ENCODE data around the gene PMFBP1. TPM values are rescaled to one million over a fixed set of nuclear protein-coding genes. Genes with fewer than 3 reads are reported as not detected.

Gene PMFBP1
- total and polyA plus RNA-seq, 2 donors (not counting 1 experiment from before 2014, with no cell fraction given): 1.2 to 9.5 TPM

DNA sequence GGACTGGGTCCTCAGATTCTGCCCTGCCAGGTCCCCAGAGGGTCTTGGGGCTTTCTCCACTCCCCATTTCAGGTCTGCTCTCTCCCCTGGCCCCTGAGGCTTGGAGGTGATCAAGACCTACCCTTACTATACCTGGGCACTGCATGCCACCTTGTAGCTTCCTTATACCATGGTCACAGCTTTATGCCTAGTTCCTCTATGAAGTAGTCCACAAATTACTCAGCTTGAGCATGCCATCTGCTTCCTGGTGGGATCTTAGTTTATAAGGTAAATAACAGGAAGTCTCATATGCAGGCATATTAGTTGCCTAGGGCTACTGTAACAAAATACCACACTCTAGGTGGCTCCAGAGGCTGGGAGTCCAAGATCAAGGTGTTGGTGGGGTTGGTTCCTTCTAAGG is 11.0 kb upstream of the PMFBP1 start:
- Histone ChIP-seq H3K9ac (ENCODE audit: low read length) (no peak overlapping the region), H3K9me3 (ENCODE audit: control extremely low read depth in 1 of 3, control insufficient read depth in 2 of 3, insufficient read depth in 1 of 3, low read length in 2 of 3) (no peaks in the 10 kb centered on the region), H3K4me2 (replicated peaks; ENCODE audit: low read depth, low read length, poor library complexity, severe bottlenecking) (no peak overlapping the region), H3K79me2 (ENCODE audit: control insufficient read depth, insufficient read depth, low read length) (no peaks in the 10 kb centered on the region), H3K4me1 (ENCODE audit: control insufficient read depth in 2 of 2, insufficient read depth in 2 of 2, low read length in 2 of 2) (no peaks in the 10 kb centered on the region), H3K27ac (ENCODE audit: low read length in 2 of 2) (no peak overlapping the region), H3K27me3 (replicated peaks in 1 of 4; ENCODE audit: control extremely low read depth in 1 of 4, control insufficient read depth in 3 of 4, insufficient read depth in 4 of 4, low read length in 3 of 4) (no peaks in the 10 kb centered on the region), H4K20me1 (ENCODE audit: control insufficient read depth, insufficient read depth, low read length, poor library complexity, severe bottlenecking) (no peaks in the 10 kb centered on the region), H3K4me3 (ENCODE audit: control extremely low read depth in 1 of 5, extremely low read depth in 1 of 5, insufficient read depth in 1 of 5, low read depth in 2 of 5, low read length in 4 of 5) (no peak overlapping the region), H3K36me3 (replicated peaks in 1 of 2; ENCODE audit: control extremely low read depth in 1 of 2, control insufficient read depth in 1 of 2, extremely low read depth in 1 of 2, insufficient read depth in 2 of 2, low read length in 1 of 2) (no peaks in the 10 kb centered on the region), H2AFZ (ENCODE audit: insufficient read depth, low read depth, low read length, poor library complexity, severe bottlenecking) (no peak overlapping the region)
- H3K9me3 Mint-ChIP-seq (ENCODE audit: insufficient read depth): no peaks in the 10 kb centered on the region
- ATAC-seq (ENCODE audit: low read depth): no peak
- ChIA-PET POLR2A (interaction anchor here (0.5 to 0.7 kb wide), 2 partner anchors 46 to 894 kb away, joined by 3 to 6 read pairs; no protein-coding TSS in a partner anchor), CTCF (no interaction called here)
- intact Hi-C loops (cut with micrococcal nuclease): no loop called here
- no peak overlapping the region for H3K27ac Mint-ChIP-seq
- no peak overlapping the region for H3K4me3 Mint-ChIP-seq
- TF ChIP-seq CTCF (IDR thresholded peaks at IDR 0.05): no peak
- no peak for TF ChIP-seq EZH2 (IDR thresholded peaks at IDR 0.05; ENCODE audit: borderline replicate concordance, insufficient read depth, low read depth, low read length, poor library complexity, severe bottlenecking)
- no peaks in the 10 kb centered on the region for H3K27me3 Mint-ChIP-seq
- DNase-seq: no peak
- no peaks in the 10 kb centered on the region for H3K4me1 Mint-ChIP-seq

GRCh38 chr16:72179204-72179970 is 7.4 kb upstream of the PMFBP1 start:
- H3K27ac ChIP-seq (ENCODE audit: low read length in 2 of 2): no peak overlapping the region
- no peaks in the 10 kb centered on the region for H3K4me1 Mint-ChIP-seq
- H3K9ac ChIP-seq (ENCODE audit: low read length): no peak overlapping the region
- POLR2A ChIA-PET: no interaction called here
- TF ChIP-seq EZH2 (IDR thresholded peaks at IDR 0.05; ENCODE audit: borderline replicate concordance, insufficient read depth, low read depth, low read length, poor library complexity, severe bottlenecking) (no peak), CTCF (IDR thresholded peaks at IDR 0.05) (no peak)
- peaks cover 14% of the 10 kb centered on the region for H3K9me3 Mint-ChIP-seq (ENCODE audit: insufficient read depth)
- H3K4me3 Mint-ChIP-seq: no peak overlapping the region
- no peaks in the 10 kb centered on the region for H3K27me3 ChIP-seq (replicated peaks in 1 of 4; ENCODE audit: control extremely low read depth in 1 of 4, control insufficient read depth in 3 of 4, insufficient read depth in 4 of 4, low read length in 3 of 4)
- DNase-seq (no peak), ATAC-seq (ENCODE audit: low read depth) (no peak)
- intact Hi-C loops (cut with micrococcal nuclease): no loop called here
- no peak overlapping the region for H3K27ac Mint-ChIP-seq
- H2AFZ ChIP-seq (ENCODE audit: insufficient read depth, low read depth, low read length, poor library complexity, severe bottlenecking): no peak overlapping the region
- H3K4me3 ChIP-seq (ENCODE audit: control extremely low read depth in 1 of 5, extremely low read depth in 1 of 5, insufficient read depth in 1 of 5, low read depth in 2 of 5, low read length in 4 of 5): no peak overlapping the region
- H3K9me3 ChIP-seq (ENCODE audit: control extremely low read depth in 1 of 3, control insufficient read depth in 2 of 3, insufficient read depth in 1 of 3, low read length in 2 of 3): no peaks in the 10 kb centered on the region
- 73% methylated on average over 2 of the region's 5 CpGs for WGBS (ENCODE audit: insufficient coverage)
- H3K27me3 Mint-ChIP-seq: no peaks in the 10 kb centered on the region
- CTCF ChIA-PET: no interaction called here
- H3K4me1 ChIP-seq (ENCODE audit: control insufficient read depth in 2 of 2, insufficient read depth in 2 of 2, low read length in 2 of 2): no peaks in the 10 kb centered on the region
- no peak overlapping the region for H3K4me2 ChIP-seq (replicated peaks; ENCODE audit: low read depth, low read length, poor library complexity, severe bottlenecking)
- H4K20me1 ChIP-seq (ENCODE audit: control insufficient read depth, insufficient read depth, low read length, poor library complexity, severe bottlenecking): no peaks in the 10 kb centered on the region
- no peaks in the 10 kb centered on the region for H3K36me3 ChIP-seq (replicated peaks in 1 of 2; ENCODE audit: control extremely low read depth in 1 of 2, control insufficient read depth in 1 of 2, extremely low read depth in 1 of 2, insufficient read depth in 2 of 2, low read length in 1 of 2)
- no peaks in the 10 kb centered on the region for H3K79me2 ChIP-seq (ENCODE audit: control insufficient read depth, insufficient read depth, low read length)
